Activated gamma-delta T cell (primary cell): ENCODE data around the gene LGI1.
"Not testable (repeated sequence)": the region's sequence is repeated elsewhere in the genome, so short reads cannot be mapped to it uniquely, and the experiment has no call there.

Experiments
- DNase-seq: peaks from one replicate; lab custom pipeline; 2025; lab: John Stamatoyannopoulos, UW

The LGI1 gene

DNA sequence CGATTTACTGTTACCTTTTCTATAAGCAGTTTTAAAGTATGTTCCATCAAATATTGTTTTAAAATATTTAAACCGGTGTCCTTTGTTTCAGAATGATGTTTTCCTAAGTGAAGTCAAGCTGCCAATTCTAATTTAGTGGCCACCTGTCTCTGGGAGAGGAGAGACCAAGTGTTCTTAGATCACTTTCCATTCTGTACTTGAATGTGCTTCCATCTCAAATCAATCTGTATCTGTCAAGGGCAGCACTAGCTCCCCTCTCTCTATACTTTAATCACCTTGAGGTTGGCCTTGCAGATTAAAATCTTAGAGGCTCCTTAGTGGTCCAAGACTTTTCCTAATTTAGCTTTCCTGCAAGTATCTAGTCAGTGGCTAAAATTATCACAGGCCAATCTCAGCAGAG, 49.6 kb downstream of the LGI1 start:
- no peak for DNase-seq

DNA sequence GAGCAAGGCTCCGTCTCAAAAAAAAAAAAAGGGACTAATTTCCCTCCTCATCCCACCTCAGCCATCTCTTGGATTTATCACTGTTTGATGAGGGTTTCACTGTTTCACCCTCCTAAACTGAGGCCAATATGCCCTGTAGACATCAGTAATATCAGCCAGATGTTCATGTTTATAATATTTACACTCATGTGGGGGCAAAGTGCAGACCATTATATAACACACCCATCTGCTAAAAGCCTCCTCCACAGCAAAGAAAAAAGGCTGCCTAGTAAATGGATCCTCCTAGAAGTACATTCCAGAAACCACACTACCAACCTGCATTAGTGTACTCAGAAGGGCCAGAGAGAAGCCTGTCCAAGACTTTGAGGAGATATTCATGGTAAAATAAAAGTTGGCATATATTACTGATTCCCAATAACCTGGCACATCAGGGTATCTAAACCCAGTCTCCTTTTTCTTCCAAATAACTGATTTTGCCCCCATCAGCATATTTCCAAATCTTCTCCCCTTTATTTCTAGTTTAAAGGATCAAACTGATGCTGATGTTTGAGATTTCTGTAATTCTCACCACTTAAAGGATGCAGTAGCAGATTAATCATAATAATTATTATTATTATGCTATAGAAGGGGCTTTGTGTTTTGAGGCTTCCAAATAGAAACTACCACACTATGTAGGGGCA, 55.1 kb downstream of the LGI1 start:
- DNase-seq: no peak

DNA sequence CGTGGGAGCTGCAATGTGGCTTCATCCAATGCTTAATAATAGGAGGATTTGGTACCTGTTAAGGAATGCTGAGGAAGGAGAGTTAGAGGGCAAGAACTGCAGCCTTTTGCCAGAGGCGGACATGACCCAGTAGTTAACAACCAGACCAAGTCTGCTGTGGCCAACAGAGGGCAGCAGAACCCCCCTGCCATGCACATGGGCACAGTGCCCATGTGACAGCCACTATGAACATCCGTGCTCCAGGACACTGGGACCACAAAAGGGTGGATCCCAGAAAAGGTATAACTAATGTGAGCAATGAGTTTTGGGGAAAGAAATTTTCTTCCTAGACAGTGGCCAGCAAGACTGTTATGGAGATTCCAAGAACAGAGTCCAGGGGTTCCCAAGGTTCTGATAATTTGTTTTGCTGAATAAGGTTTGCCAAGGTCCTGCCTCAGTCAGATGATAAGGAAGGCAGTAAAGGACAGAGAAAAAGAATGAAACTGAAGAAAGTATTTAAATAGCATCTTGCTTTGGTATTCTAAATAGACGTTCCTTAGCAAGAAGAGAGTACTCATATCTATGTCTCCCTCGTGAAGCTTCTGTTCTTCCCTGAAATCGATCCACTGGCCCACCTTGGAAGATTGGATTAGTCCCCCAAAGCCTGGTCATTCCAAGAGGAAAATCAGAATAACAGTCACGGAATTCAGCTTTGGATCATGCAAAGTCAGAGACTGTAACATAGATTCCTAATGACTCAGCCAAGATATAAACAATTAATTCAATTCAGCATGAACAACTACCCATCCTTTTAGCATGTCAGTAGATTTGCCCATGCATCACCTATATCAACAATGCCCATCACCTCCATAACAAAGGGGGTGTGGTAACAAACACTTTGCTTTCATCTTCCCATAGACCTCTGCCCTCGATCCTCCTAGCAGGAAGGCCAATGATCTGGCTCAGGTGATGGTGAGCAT, 56.0 kb downstream of the LGI1 start:
- DNase-seq: no peak

DNA sequence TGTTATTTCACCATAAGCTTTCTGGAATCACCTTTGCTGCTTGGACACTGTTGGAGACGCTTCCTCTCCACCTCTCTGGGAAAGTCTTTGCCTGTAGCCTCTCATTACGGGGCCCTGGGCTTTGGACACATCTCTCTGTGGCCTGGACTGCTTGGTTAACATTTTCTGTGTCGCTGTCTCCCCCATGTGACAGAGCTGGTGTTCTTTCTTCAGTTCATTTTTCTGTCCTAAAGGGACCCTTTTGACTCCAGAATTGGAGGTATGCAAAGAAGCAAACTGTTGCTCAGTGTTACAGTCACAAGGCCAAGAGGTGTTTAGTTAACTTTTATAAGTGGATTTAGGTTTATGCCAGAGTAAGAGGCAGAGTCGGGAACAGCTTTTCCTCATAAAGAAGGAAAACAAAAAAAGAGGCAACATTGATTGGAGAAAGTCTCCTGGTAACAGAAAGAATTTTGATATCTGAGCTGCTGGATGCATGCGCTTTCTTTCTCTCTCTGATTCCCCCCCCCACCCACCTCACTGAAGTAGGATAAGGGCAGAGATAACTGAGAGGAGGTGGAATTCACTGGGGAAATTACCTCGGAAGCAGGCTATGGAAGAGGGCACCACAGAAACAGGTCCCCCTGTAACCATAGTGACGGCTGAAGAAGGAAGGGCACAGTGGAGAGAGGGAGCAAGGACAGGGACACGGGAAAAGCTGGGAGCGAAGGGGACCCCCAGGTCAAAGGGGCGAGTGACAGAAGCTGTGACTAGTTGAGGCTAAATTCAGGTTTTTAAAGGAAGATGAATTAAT, 57.8 kb downstream of the LGI1 start:
- no peak for DNase-seq

- no peak for DNase-seq
Observed at GRCh38 chr10:93816123-93816747, 58.5 kb downstream of the LGI1 start.

- no peak for DNase-seq
Observed at GRCh38 chr10:93818086-93818485, 60.4 kb downstream of the LGI1 start.

DNA sequence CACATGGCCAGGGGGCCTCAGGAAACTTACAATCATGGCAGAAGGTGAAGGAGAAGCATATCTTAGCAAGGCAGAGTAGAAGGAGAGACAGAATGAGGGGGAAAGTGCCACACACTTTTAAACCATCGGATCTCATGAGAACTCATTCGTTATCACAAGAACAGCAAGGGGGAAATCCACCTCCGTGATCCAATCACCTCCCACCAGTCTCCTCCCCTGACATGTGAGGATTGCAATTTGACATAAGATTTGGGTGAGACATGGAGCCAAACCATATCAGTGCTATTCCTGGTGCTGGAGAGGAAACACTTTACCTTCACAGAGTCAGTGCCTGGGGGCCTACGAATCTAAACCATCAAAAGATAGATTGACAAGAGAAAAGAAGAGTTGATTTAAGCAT, 61.8 kb downstream of the LGI1 start:
- DNase-seq: no peak

- DNase-seq: no peak
Observed at GRCh38 chr10:93820434-93820833, 62.7 kb downstream of the LGI1 start.

DNA sequence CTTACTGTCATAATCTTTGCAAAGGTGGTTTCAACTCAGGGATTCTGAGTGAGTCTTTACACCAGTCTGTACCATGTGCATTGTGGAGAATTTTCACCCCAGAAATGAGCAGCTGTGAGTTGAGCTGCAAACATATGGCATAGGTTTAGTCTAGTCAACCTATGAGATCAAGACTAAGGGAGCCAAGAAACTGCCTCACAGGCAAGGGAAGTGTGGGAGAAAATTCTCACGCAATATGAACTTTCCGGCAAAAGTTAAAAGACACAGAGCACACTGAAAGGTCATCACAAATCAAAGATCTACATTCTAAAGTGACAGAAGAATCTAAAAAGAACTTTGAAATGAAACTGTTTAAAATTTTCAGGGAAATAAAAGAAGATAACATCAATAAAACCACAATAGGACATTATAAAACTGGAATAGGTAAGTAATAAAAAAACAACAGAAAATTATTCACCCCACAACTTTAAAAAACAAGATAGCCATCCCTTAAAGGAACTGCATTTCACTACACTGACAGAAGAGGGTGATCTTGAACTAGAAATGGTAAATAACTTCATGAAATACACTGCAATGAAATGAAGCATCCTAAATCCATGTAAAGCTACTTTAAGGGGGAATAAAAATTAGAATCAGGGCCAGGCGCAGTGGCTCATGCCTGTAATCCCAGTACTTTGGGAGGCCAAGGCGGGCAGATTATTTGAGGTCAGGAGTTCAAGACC, 63.5 kb downstream of the LGI1 start:
- DNase-seq: no peak

DNA sequence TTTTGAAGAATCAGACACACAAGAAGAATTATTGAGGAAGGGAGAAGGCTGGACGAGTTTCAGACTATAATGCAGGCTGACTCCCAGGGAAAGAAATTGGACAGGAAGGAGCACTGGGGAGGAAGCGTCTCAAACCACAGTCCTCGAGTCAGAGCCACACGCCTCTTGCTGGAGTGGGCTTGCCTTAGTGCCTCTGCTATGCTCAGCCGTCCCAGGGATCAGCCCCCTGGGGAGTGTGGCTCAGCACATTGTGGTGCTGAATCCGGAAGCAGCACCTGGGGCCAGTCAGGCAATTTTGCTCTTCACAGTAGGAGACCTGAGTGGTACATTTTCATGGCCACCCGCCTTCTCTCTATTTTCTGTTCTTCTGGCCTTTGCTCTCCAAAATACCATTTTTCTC, 68.6 kb downstream of the LGI1 start:
- DNase-seq: no peak

GRCh38 chr10:93827056-93827804, 69.5 kb downstream of the LGI1 start:
- DNase-seq: no peak

- not testable (repeated sequence) for DNase-seq
Observed at GRCh38 chr10:93831065-93831464, 73.3 kb downstream of the LGI1 start.

DNA sequence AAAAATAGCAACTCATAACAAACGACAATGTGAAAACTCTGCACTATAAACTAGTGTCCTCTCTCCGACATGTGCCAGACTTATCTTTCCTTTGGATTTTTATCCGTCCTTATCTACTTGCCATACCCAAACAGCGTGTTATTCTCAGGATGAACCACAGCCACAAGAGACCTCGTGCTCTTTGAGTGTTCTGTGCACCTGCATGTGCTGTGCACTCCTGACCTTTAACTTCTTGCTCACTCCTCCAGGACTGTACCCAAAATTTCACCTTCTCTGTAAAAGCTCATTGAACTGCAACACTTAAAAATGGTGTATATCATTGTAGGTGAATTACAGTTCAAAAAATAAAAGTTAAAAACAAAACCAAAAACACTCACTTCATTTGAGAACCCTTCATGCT, 78.0 kb downstream of the LGI1 start:
- DNase-seq: no peak

DNA sequence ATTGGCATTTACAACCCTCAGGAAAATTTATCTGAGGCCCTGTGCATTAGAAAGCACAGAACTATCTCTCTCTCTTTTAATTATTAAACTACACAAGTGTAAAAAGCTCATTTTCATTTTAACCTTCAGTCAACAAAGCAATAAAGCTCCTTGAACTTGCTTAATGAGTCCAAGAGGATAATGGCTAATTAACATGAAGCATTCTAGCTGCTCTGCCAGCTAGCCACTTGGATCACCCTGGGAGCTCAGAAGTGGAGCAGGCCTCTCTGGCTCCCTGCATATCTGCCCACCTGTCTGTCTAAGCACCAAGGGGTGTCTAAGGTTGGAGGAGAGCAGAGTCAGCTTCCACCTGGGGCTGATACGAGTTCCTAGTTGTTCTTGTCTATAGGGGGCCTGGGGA, 80.1 kb downstream of the LGI1 start:
- DNase-seq: no peak

- no peak for DNase-seq
Observed at GRCh38 chr10:93838278-93838677, 80.5 kb downstream of the LGI1 start.

DNA sequence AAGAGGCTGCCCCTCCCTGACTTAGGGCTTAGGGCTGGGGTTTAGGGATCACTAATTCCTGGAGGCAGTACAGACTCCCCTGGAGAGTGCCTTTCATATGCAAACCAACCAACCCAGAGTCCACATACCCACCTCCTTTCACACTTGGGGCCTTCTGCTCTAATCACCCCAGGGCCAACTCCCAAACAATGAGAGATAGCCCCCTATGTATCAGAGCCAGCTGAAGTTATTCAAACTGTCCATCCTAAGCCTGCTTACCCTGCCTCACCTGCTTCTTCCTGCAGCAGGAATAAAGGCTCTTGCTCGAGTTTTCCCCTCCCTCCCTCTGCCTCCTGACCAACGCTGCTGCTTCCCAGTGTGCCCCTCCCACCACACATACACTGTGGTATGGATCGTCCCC, 84.2 kb downstream of the LGI1 start:
- DNase-seq: no peak

GRCh38 chr10:93844979-93845626, 87.4 kb downstream of the LGI1 start:
- DNase-seq: no peak
